Stomach (tissue), 9 donors: ENCODE data around the gene ZEB1. TPM values are rescaled to one million over a fixed set of nuclear protein-coding genes. Genes with fewer than 3 reads are reported as not detected.

Experiments
- DNase-seq, 2 donors: peaks; one replicate each; pipeline versions ENCODE4 v3.0.0 to v3.0.0-alpha.2; 2013 to 2019
- H3K27ac ChIP-seq, 5 donors: fragments of 200-600 bp in 4 of 5; sonication (generic) in 4 of 5; one replicate each; pipeline ENCODE4 v1.5.1; 2013 to 2019; ENCODE audit warnings: mild to moderate bottlenecking in 1 of 5, moderate library complexity in 1 of 5
- H3K27me3 ChIP-seq, 3 donors: fragments of 200-600 bp; sonication (generic); one replicate each; pipeline ENCODE4 v1.5.1; 2017 to 2019; ENCODE audit warnings: mixed run types in 1 of 3
- H3K36me3 ChIP-seq, 4 donors: fragments of 200-600 bp; sonication (generic); 1 replicate in 3 of 4; 2 replicates in 1 of 4; pipeline ENCODE4 v1.5.1; 2016 to 2019
- H3K4me1 ChIP-seq, 4 donors: fragments of 200-600 bp; sonication (generic); one replicate each; pipeline ENCODE4 v1.5.1; 2016 to 2019
- H3K4me3 ChIP-seq, 4 donors: fragments of 200-600 bp; sonication (generic) in 3 of 4; one replicate each; pipeline ENCODE4 v1.5.1; 2016 to 2019; ENCODE audit warnings: mild to moderate bottlenecking in 1 of 4
- H3K9me3 ChIP-seq, 4 donors: fragments of 200-600 bp; sonication (generic); one replicate each; pipeline ENCODE4 v1.5.1; 2016 to 2019
- EP300 ChIP-seq: sonication (generic); formaldehyde crosslinking; IDR thresholded peaks from one replicate; pipeline ENCODE4 v1.6.1; 2017; ENCODE audit warnings: antibody characterized with exemption
- POLR2A ChIP-seq, 4 donors: fragments of 450-650 bp; IDR thresholded peaks; one replicate each; pipeline ENCODE4 v1.6.1; 2016; ENCODE audit warnings: antibody characterized with exemption in 4 of 4, control low read depth in 2 of 4, mild to moderate bottlenecking in 1 of 4, moderate library complexity in 1 of 4
- POLR2AphosphoS5 ChIP-seq, 3 donors: sonication (generic); formaldehyde crosslinking; IDR thresholded peaks; one replicate each; pipeline ENCODE4 v1.6.1; 2016; ENCODE audit warnings: antibody characterized with exemption in 3 of 3
- WGBS, 5 donors: extraction: QIAGEN DNeasy Blood & Tissue Kit in 3 of 5; methylation state at CpG; one replicate each; pipeline versions ENCODE4 v1.1.5 to v1.1.7; 2013 to 2018; 5-methylcytosine and 5-hydroxymethylcytosine counted together
- intact Hi-C: fragments of 100-400 bp; cut with DNase I; formaldehyde crosslinking; loops from one replicate; pipeline ENCODE4 v1.15.1; 2023; ENCODE audit warnings: low total_unique reads
- polyA plus RNA-seq, 3 donors: library from polyadenylated mRNA; stranded (reverse); fragments of 200-250 nt; gene quantifications; one replicate each; pipeline ENCODE4 v1.2.3, GENCODE V29; 2013
- total RNA-seq, 5 donors: library from RNA; depleted of rRNA; stranded (reverse); fragments of >200 nt; gene quantifications; one replicate each; pipeline versions ENCODE4 v1.1.0 to v1.2.3, GENCODE V29; 2014 to 2016
- TF ChIP-seq, protein P1 (sequence below), 7 experiments: fragments of 450-650 bp in 4 of 7; fragments of 200-600 bp in 3 of 7; sonication (generic) in 3 of 7; IDR thresholded peaks; one replicate each; pipeline ENCODE4 v1.5.1; 2016 to 2019; ENCODE audit warnings: antibody characterized with exemption in 7 of 7, control low read depth in 2 of 7, mild to moderate bottlenecking in 1 of 7
- donor health status: healthy with polysubstance abuse.
- donor health status: Bipolar disorder and iron deficiency.
- donor health status: healthy.

The ZEB1 gene
- total and polyA plus RNA-seq, 8 donors, result 7.6 to 187 (median 31.1) TPM

DNA sequence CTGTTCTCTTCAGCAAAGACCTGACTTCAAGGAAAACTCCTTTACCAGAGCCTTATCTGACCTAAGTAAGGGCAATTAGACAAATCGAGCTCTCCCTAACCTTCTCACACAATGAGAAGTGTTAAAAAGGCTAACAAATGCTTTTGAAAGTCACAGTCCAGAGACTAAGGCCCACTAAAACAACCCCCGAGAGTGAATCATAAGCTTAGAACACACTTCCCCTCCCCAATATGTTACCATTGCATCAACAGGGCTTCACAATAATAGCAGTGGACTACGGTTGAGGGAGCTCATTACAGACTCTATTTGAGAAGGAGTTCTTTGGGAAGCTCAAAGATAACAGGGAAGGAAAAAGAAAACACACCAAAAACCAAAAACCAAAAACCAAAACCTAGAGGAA is 28.6 kb upstream of the ZEB1 start:
- Histone ChIP-seq H3K27me3 (no peaks in the 10 kb centered on the region), H3K36me3 (no peaks in the 10 kb centered on the region), H3K27ac (no peak overlapping the region), H3K4me3 (no peak overlapping the region), H3K4me1 (no peaks in the 10 kb centered on the region), H3K9me3 (no peaks in the 10 kb centered on the region)
- TF ChIP-seq POLR2AphosphoS5 (IDR thresholded peaks at IDR 0.05) (no peak), EP300 (no peak), POLR2A (IDR thresholded peaks at IDR 0.05) (no peak)
- TF ChIP-seq, protein P1, sequence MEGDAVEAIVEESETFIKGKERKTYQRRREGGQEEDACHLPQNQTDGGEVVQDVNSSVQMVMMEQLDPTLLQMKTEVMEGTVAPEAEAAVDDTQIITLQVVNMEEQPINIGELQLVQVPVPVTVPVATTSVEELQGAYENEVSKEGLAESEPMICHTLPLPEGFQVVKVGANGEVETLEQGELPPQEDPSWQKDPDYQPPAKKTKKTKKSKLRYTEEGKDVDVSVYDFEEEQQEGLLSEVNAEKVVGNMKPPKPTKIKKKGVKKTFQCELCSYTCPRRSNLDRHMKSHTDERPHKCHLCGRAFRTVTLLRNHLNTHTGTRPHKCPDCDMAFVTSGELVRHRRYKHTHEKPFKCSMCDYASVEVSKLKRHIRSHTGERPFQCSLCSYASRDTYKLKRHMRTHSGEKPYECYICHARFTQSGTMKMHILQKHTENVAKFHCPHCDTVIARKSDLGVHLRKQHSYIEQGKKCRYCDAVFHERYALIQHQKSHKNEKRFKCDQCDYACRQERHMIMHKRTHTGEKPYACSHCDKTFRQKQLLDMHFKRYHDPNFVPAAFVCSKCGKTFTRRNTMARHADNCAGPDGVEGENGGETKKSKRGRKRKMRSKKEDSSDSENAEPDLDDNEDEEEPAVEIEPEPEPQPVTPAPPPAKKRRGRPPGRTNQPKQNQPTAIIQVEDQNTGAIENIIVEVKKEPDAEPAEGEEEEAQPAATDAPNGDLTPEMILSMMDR (IDR thresholded peaks at IDR 0.05), result no peak
- intact Hi-C loops, result no loop called here
- 63 to 84% (median 74%) methylated on average over 3 of the region's 3 CpGs for WGBS, 5 donors
- DNase-seq, result no peak

- 93 to 97% (median 95%) methylated on average over 1 of the region's 1 CpG for WGBS, 5 donors
Measured at GRCh38 chr10:31291123-31291522, 27.9 kb upstream of the ZEB1 start.

GRCh38 chr10:31294558-31294957 is 24.5 kb upstream of the ZEB1 start:
- no peaks in the 10 kb centered on the region for H3K36me3 ChIP-seq
- no peaks in the 10 kb centered on the region for H3K27me3 ChIP-seq
- no peaks in the 10 kb centered on the region for H3K4me1 ChIP-seq
- H3K9me3 ChIP-seq, result no peaks in the 10 kb centered on the region
- H3K27ac ChIP-seq, result no peak overlapping the region
- H3K4me3 ChIP-seq, result no peak overlapping the region
- intact Hi-C loops, result no loop called here
- TF ChIP-seq EP300, result no peak
- TF ChIP-seq POLR2AphosphoS5 (IDR thresholded peaks at IDR 0.05), result no peak
- no peak for TF ChIP-seq POLR2A (IDR thresholded peaks at IDR 0.05)
- TF ChIP-seq, protein P1 (IDR thresholded peaks at IDR 0.05), result no peak
- WGBS, 5 donors, result 87 to 92% (median 90%) methylated on average over 3 of the region's 3 CpGs
- DNase-seq, result no peak

More at GRCh38 chr10:31291123-31291522, 27.9 kb upstream of the ZEB1 start:
- intact Hi-C loops, result no loop called here
- no peaks in the 10 kb centered on the region for H3K27me3 ChIP-seq
- no peaks in the 10 kb centered on the region for H3K4me1 ChIP-seq
- TF ChIP-seq POLR2AphosphoS5 (IDR thresholded peaks at IDR 0.05) (no peak), POLR2A (IDR thresholded peaks at IDR 0.05) (no peak), EP300 (no peak)
- TF ChIP-seq, protein P1 (IDR thresholded peaks at IDR 0.05), result no peak
- H3K9me3 ChIP-seq, result no peaks in the 10 kb centered on the region
- no peak for DNase-seq
- no peaks in the 10 kb centered on the region for H3K36me3 ChIP-seq
- H3K27ac ChIP-seq, result no peak overlapping the region
- no peak overlapping the region for H3K4me3 ChIP-seq

- H3K9me3 ChIP-seq, result no peaks in the 10 kb centered on the region
- no peaks in the 10 kb centered on the region for H3K4me1 ChIP-seq
- intact Hi-C loops, result no loop called here
- DNase-seq, result no peak
- H3K36me3 ChIP-seq, result no peaks in the 10 kb centered on the region
- H3K4me3 ChIP-seq, result no peak overlapping the region
- H3K27ac ChIP-seq, result no peak overlapping the region
- H3K27me3 ChIP-seq, result no peaks in the 10 kb centered on the region
- 44 to 68% (median 56%) methylated on average over 1 of the region's 1 CpG for WGBS, 5 donors
- TF ChIP-seq EP300 (no peak), POLR2A (IDR thresholded peaks at IDR 0.05) (no peak), POLR2AphosphoS5 (IDR thresholded peaks at IDR 0.05) (no peak)
- TF ChIP-seq, protein P1 (IDR thresholded peaks at IDR 0.05), result no peak
Measured at GRCh38 chr10:31296754-31297153, 22.3 kb upstream of the ZEB1 start.
